Chondrocyte (in vitro differentiated cells): ENCODE results near the gene DSC1. TPM values are rescaled to one million over a fixed set of nuclear protein-coding genes. Genes with fewer than 3 reads are reported as not detected.

Experiments
- DNase-seq: peaks from one replicate; pipeline ENCODE4 v3.0.0; 2021; ENCODE audit warnings: mixed read lengths, low spot score
- H3K27ac Mint-ChIP-seq: one replicate; pipeline ENCODE4 v1.8.0; 2021; ENCODE audit warnings: mild to moderate bottlenecking, moderate library complexity, mixed read lengths; ENCODE audit not compliant: unreplicated experiment
- H3K27me3 Mint-ChIP-seq: 2 replicates; pipeline ENCODE4 v1.8.0; 2021; ENCODE audit warnings: low read depth, mixed read lengths
- H3K36me3 Mint-ChIP-seq: 2 replicates; pipeline ENCODE4 v1.8.0; 2021; ENCODE audit warnings: low read depth, mixed read lengths
- H3K4me1 Mint-ChIP-seq: 2 replicates; pipeline ENCODE4 v1.8.0; 2021; ENCODE audit warnings: low read depth, mild to moderate bottlenecking, mixed read lengths
- H3K4me3 Mint-ChIP-seq: one replicate; pipeline ENCODE4 v1.8.0; 2021; ENCODE audit warnings: mild to moderate bottlenecking, moderate library complexity, mixed read lengths; ENCODE audit not compliant: unreplicated experiment
- H3K9me3 Mint-ChIP-seq: 2 replicates; pipeline ENCODE4 v1.8.0; 2021; ENCODE audit warnings: low read depth, mixed read lengths
- CTCF ChIP-seq: fragments of 200-600 bp; sonication (generic); IDR thresholded peaks from 2 replicates; pipeline ENCODE4 v1.5.0; 2021; ENCODE audit warnings: antibody characterized with exemption, mild to moderate bottlenecking, moderate library complexity
- total RNA-seq: library from RNA; stranded (reverse); gene quantifications from 3 replicates; pipeline ENCODE4 v1.2.1, GENCODE V29; 2021

The DSC1 gene
- total RNA-seq, 1 donor from 2014 or later: not detected

- no peak overlapping the region for H3K4me3 Mint-ChIP-seq
- TF ChIP-seq CTCF: no peak
- H3K4me1 Mint-ChIP-seq: no peaks in the 10 kb centered on the region
- H3K36me3 Mint-ChIP-seq: no peaks in the 10 kb centered on the region
- no peaks in the 10 kb centered on the region for H3K9me3 Mint-ChIP-seq
- no peak for DNase-seq
- peaks cover 39% of the 10 kb centered on the region for H3K27me3 Mint-ChIP-seq
- no peak overlapping the region for H3K27ac Mint-ChIP-seq
Measured at GRCh38 chr18:31091350-31091749, 71.3 kb downstream of the DSC1 start.

- H3K27me3 Mint-ChIP-seq: peaks cover 37% of the 10 kb centered on the region
- H3K9me3 Mint-ChIP-seq: no peaks in the 10 kb centered on the region
- no peaks in the 10 kb centered on the region for H3K36me3 Mint-ChIP-seq
- no peak overlapping the region for H3K27ac Mint-ChIP-seq
- no peak overlapping the region for H3K4me3 Mint-ChIP-seq
- TF ChIP-seq CTCF: no peak
- no peak for DNase-seq
- H3K4me1 Mint-ChIP-seq: no peaks in the 10 kb centered on the region
Measured at GRCh38 chr18:31088532-31088931, 74.1 kb downstream of the DSC1 start.

GRCh38 chr18:31079973-31080372 lies 82.7 kb downstream of the DSC1 start:
- no peaks in the 10 kb centered on the region for H3K36me3 Mint-ChIP-seq
- DNase-seq: no peak
- no peak overlapping the region for H3K4me3 Mint-ChIP-seq
- TF ChIP-seq CTCF: no peak
- H3K4me1 Mint-ChIP-seq: no peaks in the 10 kb centered on the region
- H3K27ac Mint-ChIP-seq: no peak overlapping the region
- peaks cover 35% of the 10 kb centered on the region for H3K27me3 Mint-ChIP-seq
- peaks cover 12% of the 10 kb centered on the region for H3K9me3 Mint-ChIP-seq

Other genes starting within 250 kb of the DSC1 start
- gene DSC3, start 120.1 kb downstream of the DSC1 start, total RNA-seq: 1.7 to 4.1 TPM (median 3.2 TPM) in 3 replicates
- 0.58 to 2.3 TPM (median 2.0 TPM) in 3 replicates for gene DSC2, start 60.4 kb downstream of the DSC1 start, total RNA-seq
- gene DSG1, start 155.3 kb upstream of the DSC1 start, total RNA-seq: not detected in 3 replicates
- not detected in 3 replicates for gene DSG4, start 213.9 kb upstream of the DSC1 start, total RNA-seq